Colonic mucosa (tissue), 4 donors: ENCODE measurements around the gene TBXA2R. TPM values are rescaled to one million over a fixed set of nuclear protein-coding genes. Genes with fewer than 3 reads are reported as not detected.
A peak's percentile ranks its signal among the peaks of the same experiment; 100 is the strongest.
"Not testable (repeated sequence)": the region's sequence is repeated elsewhere in the genome, so short reads cannot be mapped to it uniquely, and the experiment has no call there.

ENCODE experiments used
- DNase-seq: peaks from one replicate; pipeline ENCODE4 v3.0.0-alpha.2; 2020
- H3K27ac ChIP-seq: fragments of 200-600 bp; one replicate; pipeline ENCODE4 v1.8.0; 2021
- H3K27me3 ChIP-seq: fragments of 200-600 bp; one replicate; pipeline ENCODE4 v1.8.0; 2021
- H3K36me3 ChIP-seq: fragments of 200-600 bp; one replicate; pipeline ENCODE4 v1.8.0; 2021
- H3K4me1 ChIP-seq: fragments of 200-600 bp; one replicate; pipeline ENCODE4 v1.8.0; 2021; ENCODE audit warnings: mild to moderate bottlenecking
- H3K4me3 ChIP-seq: fragments of 200-600 bp; one replicate; pipeline ENCODE4 v1.8.0; 2021
- H3K9ac ChIP-seq, 2 donors: one replicate each; pipeline ENCODE4 v1.7.0; 2013; ENCODE audit warnings: control low read depth in 2 of 2, low read depth in 2 of 2, low read length in 2 of 2
- H3K9me3 ChIP-seq: fragments of 200-600 bp; one replicate; pipeline ENCODE4 v1.8.0; 2021
- intact Hi-C: fragments of 100-400 bp; cut with DNase I; formaldehyde crosslinking; loops from one replicate; pipeline ENCODE4 v1.14.1; 2022
- total RNA-seq, 2 donors: library from RNA; stranded (reverse); fragmentation: NEBNext Ultra II Directional in 1 of 2; extraction: Animal tissue kit (Norgen Biotek cat#: 25700) in 1 of 2; gene quantifications; one replicate each; pipeline ENCODE4 v1.2.1, GENCODE V29; 2021
- TF ChIP-seq, protein P1 (sequence below): fragments of 200-600 bp; IDR thresholded peaks from one replicate; pipeline ENCODE4 v1.8.0; 2022; ENCODE audit warnings: antibody characterized with exemption, mild to moderate bottlenecking
- donor health status: healthy.
- donor health status: DM: no; HTN: no; CAD: no.
- donor health status: DM: no; HTN: no; CAD: no.

TBXA2R gene
- total RNA-seq, 2 donors from 2014 or later, result 1.5 to 1.7 TPM

GRCh38 chr19:3632098-3632497, 25.4 kb upstream of the TBXA2R start:
- Histone ChIP-seq H3K4me3 (no peak overlapping the region), H3K9ac (no peak overlapping the region), H3K27me3 (no peaks in the 10 kb centered on the region), H3K36me3 (no peaks in the 10 kb centered on the region), H3K9me3 (no peaks in the 10 kb centered on the region), H3K4me1 (peaks cover 4% of the 10 kb centered on the region), H3K27ac (no peak overlapping the region)
- TF ChIP-seq, protein P1, sequence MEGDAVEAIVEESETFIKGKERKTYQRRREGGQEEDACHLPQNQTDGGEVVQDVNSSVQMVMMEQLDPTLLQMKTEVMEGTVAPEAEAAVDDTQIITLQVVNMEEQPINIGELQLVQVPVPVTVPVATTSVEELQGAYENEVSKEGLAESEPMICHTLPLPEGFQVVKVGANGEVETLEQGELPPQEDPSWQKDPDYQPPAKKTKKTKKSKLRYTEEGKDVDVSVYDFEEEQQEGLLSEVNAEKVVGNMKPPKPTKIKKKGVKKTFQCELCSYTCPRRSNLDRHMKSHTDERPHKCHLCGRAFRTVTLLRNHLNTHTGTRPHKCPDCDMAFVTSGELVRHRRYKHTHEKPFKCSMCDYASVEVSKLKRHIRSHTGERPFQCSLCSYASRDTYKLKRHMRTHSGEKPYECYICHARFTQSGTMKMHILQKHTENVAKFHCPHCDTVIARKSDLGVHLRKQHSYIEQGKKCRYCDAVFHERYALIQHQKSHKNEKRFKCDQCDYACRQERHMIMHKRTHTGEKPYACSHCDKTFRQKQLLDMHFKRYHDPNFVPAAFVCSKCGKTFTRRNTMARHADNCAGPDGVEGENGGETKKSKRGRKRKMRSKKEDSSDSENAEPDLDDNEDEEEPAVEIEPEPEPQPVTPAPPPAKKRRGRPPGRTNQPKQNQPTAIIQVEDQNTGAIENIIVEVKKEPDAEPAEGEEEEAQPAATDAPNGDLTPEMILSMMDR, result no peak
- intact Hi-C loops, result no loop called here
- no peak for DNase-seq

GRCh38 chr19:3631053-3631861, 24.6 kb upstream of the TBXA2R start:
- Histone ChIP-seq H3K27ac (no peak overlapping the region), H3K4me3 (no peak overlapping the region), H3K27me3 (no peaks in the 10 kb centered on the region), H3K4me1 (peaks cover 4% of the 10 kb centered on the region), H3K9ac (no peak overlapping the region), H3K9me3 (no peaks in the 10 kb centered on the region), H3K36me3 (no peaks in the 10 kb centered on the region)
- TF ChIP-seq, protein P1, result no peak
- DNase-seq, result no peak
- intact Hi-C loops, result no loop called here

GRCh38 chr19:3628766-3629165, 22.1 kb upstream of the TBXA2R start:
- DNase-seq, intact Hi-C loops, H3K9me3 ChIP-seq, H3K36me3 ChIP-seq, H3K27ac ChIP-seq, H3K4me3 ChIP-seq, H3K27me3 ChIP-seq, H3K9ac ChIP-seq: not testable (repeated sequence)
- peaks cover 14% of the 10 kb centered on the region for H3K4me1 ChIP-seq

GRCh38 chr19:3627351-3627723, 20.7 kb upstream of the TBXA2R start:
- DNase-seq, result peak; percentile 35
- Histone ChIP-seq H3K9ac (peak overlapping the region in 1 of 2 donors; percentile 8), H3K27me3 (no peaks in the 10 kb centered on the region), H3K4me1 (peaks cover 14% of the 10 kb centered on the region), H3K36me3 (no peaks in the 10 kb centered on the region), H3K4me3 (peak overlapping the region; percentile 97), H3K27ac (peak overlapping the region; percentile 77), H3K9me3 (no peaks in the 10 kb centered on the region)
- intact Hi-C loops, result no loop called here
- TF ChIP-seq, protein P1, result no peak

- no peaks in the 10 kb centered on the region for H3K27me3 ChIP-seq
- H3K9me3 ChIP-seq, result no peaks in the 10 kb centered on the region
- intact Hi-C loops, result no loop called here
- TF ChIP-seq, protein P1, result no peak
- peak; percentile 100 for DNase-seq
- H3K9ac ChIP-seq, result peak within 1 kb of the TSS; percentile 66 to 81
- peak within 1 kb of the TSS; percentile 97 for H3K4me3 ChIP-seq
- H3K36me3 ChIP-seq, result no peaks in the 10 kb centered on the region
- peaks cover 14% of the 10 kb centered on the region for H3K4me1 ChIP-seq
- H3K27ac ChIP-seq, result peak within 1 kb of the TSS; percentile 77
Observed at GRCh38 chr19:3626473-3627350, 20.0 kb upstream of the TBXA2R start, which contains the start of gene CACTIN. Gene CACTIN, minus strand, starts transcription at chr19:3626790. Its CDS starts 28 bp downstream, at chr19:3626762.
